Endothelial cell (in vitro differentiated cells): ENCODE results near the gene GRIP2. TPM values are rescaled to one million over a fixed set of nuclear protein-coding genes. Genes with fewer than 3 reads are reported as not detected.

Experiments
- DNase-seq: peaks from one replicate; pipeline ENCODE4 v3.0.0; 2021; ENCODE audit warnings: low spot score
- H3K27ac Mint-ChIP-seq: one replicate; pipeline ENCODE4 v1.8.0; 2021; ENCODE audit warnings: mixed read lengths, inconsistent platforms; ENCODE audit not compliant: unreplicated experiment
- H3K27me3 Mint-ChIP-seq: one replicate; pipeline ENCODE4 v1.8.0; 2021; ENCODE audit warnings: mild to moderate bottlenecking, moderate library complexity, mixed read lengths, inconsistent platforms; ENCODE audit not compliant: unreplicated experiment
- H3K36me3 Mint-ChIP-seq: one replicate; pipeline ENCODE4 v1.8.0; 2021; ENCODE audit warnings: mild to moderate bottlenecking, low read depth, mixed read lengths, inconsistent platforms; ENCODE audit not compliant: unreplicated experiment
- H3K4me1 Mint-ChIP-seq: one replicate; pipeline ENCODE4 v1.8.0; 2021; ENCODE audit warnings: mild to moderate bottlenecking, mixed read lengths, inconsistent platforms; ENCODE audit not compliant: unreplicated experiment
- H3K4me3 Mint-ChIP-seq: one replicate; pipeline ENCODE4 v1.8.0; 2021; ENCODE audit warnings: mild to moderate bottlenecking, mixed read lengths, inconsistent platforms; ENCODE audit not compliant: unreplicated experiment
- H3K9me3 Mint-ChIP-seq: one replicate; pipeline ENCODE4 v1.8.0; 2021; ENCODE audit warnings: mixed read lengths, inconsistent platforms; ENCODE audit not compliant: unreplicated experiment
- total RNA-seq: library from RNA; stranded (reverse); fragmentation: NEBNext Ultra II Directional; extraction: Animal tissue kit (Norgen Biotek cat#: 25700); gene quantifications from one replicate; pipeline ENCODE4 v1.2.1, GENCODE V29; 2021; ENCODE audit not compliant: unreplicated experiment
- TF ChIP-seq, protein P1 (sequence below): fragments of 200-600 bp; sonication (generic); IDR thresholded peaks from one replicate; pipeline ENCODE4 v1.5.0; 2021; ENCODE audit warnings: antibody characterized with exemption; ENCODE audit not compliant: unreplicated experiment

Gene GRIP2
- total RNA-seq, 1 donor from 2014 or later = 6.6 TPM

DNA sequence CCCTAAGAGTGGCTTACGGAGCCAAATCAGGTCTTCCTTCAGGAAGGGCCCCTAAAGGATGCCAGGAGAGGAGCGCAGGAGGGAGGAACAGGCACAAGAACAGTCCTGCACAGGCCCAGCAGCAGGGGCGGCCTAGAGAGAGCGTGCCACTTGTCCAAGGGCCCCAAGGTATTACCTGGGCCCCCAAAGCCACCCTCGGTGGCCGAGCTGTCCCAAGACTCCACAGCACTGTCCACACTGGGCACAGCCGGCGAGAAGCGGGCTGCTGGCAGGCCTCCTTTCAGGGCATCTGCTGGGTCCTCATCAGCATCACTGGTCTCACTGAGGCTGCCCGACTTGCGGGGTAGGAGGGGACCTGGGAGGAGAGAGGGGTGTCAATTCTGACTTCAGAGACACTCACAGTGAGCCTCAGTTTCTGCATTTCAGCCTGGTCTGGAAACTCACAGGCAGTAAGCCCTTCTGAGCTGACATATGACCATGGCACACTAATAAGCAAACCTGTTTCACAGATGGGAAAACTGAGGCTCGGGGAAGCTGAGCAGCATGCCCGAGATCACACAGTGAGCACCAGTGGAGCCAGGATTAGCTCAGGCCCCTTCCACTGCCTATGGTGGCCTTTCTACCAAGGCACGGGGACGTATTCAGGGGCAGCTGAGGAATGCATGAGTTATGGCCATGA is 33.4 kb downstream of the GRIP2 start:
- Mint-ChIP-seq H3K36me3 (peaks cover 5% of the 10 kb centered on the region), H3K4me3 (no peak overlapping the region), H3K27me3 (peaks cover 3% of the 10 kb centered on the region), H3K27ac (no peak overlapping the region), H3K9me3 (peaks cover 8% of the 10 kb centered on the region), H3K4me1 (no peaks in the 10 kb centered on the region)
- TF ChIP-seq, protein P1, sequence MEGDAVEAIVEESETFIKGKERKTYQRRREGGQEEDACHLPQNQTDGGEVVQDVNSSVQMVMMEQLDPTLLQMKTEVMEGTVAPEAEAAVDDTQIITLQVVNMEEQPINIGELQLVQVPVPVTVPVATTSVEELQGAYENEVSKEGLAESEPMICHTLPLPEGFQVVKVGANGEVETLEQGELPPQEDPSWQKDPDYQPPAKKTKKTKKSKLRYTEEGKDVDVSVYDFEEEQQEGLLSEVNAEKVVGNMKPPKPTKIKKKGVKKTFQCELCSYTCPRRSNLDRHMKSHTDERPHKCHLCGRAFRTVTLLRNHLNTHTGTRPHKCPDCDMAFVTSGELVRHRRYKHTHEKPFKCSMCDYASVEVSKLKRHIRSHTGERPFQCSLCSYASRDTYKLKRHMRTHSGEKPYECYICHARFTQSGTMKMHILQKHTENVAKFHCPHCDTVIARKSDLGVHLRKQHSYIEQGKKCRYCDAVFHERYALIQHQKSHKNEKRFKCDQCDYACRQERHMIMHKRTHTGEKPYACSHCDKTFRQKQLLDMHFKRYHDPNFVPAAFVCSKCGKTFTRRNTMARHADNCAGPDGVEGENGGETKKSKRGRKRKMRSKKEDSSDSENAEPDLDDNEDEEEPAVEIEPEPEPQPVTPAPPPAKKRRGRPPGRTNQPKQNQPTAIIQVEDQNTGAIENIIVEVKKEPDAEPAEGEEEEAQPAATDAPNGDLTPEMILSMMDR = no peak
- DNase-seq = no peak

DNA sequence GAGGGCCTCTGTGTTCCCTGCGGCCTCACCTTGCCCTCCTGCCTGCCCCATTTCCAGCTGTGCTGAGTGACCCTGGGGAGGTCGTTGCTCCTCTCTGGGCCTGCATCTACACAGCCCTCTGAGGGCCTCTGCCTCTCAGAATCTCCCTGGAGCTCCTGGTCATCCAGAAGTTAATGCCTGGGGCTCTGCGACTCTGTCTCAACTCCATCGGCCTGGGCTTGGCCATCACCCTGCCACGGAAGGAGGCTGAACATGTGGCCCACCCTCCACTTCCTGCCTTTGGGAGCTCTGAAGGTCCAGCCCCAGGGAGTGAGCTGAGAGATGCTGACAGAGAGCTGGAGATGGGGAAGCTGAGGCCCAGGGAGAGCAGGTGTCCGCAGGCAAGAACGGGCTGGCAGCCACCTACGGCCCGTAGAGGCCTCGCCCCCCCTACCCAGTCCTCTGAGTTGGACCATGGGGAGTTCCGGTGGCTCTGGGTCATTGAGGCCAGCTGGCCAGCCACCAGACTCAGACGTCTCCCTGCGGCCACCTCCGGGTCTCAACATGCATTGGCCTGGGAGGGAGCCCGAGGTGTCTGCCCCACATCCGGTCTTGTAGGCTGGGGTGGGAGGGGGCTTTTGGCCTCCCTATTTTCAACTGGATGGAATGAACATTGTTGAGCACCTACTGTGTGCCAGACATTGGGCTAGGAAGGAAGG is 34.2 kb downstream of the GRIP2 start:
- no peak overlapping the region for H3K27ac Mint-ChIP-seq
- TF ChIP-seq, protein P1 = no peak
- H3K36me3 Mint-ChIP-seq = peaks cover 5% of the 10 kb centered on the region
- no peak for DNase-seq
- H3K9me3 Mint-ChIP-seq = peaks cover 8% of the 10 kb centered on the region
- peaks cover 2% of the 10 kb centered on the region for H3K27me3 Mint-ChIP-seq
- H3K4me3 Mint-ChIP-seq = no peak overlapping the region
- no peaks in the 10 kb centered on the region for H3K4me1 Mint-ChIP-seq

DNA sequence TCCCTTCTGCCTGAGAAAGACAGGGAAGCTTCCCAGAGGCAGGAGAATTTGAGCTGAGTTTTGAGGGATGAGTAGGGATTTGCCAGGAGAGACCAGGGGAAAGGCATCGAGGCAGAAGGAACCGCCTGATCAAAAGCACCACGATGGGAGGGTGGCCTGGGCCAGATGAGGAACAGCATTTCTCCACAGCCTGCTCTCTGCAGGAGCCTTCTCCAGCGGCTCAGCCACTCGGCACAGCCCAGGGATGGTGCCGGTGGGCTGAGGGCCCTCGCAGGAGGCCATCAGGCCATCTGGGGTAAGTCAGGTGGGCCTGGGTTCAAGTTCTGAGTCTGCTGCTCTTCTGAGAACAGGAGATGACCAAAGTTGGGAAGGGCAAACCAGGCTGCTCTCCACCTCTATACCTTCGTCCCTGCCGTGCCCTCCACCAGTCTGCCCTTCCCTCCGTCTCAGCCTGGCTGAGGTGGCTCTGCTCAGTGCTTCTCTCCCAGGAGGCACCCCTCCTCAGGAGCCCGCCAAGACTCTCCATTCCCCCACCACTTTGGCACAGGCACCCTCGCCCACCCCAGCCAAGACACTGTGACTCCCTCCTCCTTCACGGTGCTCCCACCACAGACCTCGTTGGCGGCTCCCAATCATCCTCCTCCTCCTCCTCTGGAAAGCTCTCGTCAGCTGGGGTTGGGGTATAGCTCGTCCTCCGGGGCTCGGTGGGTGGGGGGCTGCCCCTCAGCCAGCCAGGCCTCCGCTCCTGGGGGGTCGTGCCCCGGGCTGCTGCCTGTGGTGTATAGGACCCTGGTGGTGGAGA is 34.9 kb downstream of the GRIP2 start:
- TF ChIP-seq, protein P1 = no peak
- Mint-ChIP-seq H3K27me3 (peaks cover 2% of the 10 kb centered on the region), H3K27ac (no peak overlapping the region), H3K36me3 (peaks cover 5% of the 10 kb centered on the region), H3K4me3 (no peak overlapping the region), H3K9me3 (peaks cover 8% of the 10 kb centered on the region), H3K4me1 (no peaks in the 10 kb centered on the region)
- no peak for DNase-seq

- Mint-ChIP-seq H3K27ac (no peak overlapping the region), H3K9me3 (peaks cover 8% of the 10 kb centered on the region), H3K36me3 (peaks cover 5% of the 10 kb centered on the region), H3K4me3 (no peak overlapping the region), H3K27me3 (no peaks in the 10 kb centered on the region), H3K4me1 (no peaks in the 10 kb centered on the region)
- no peak for DNase-seq
- TF ChIP-seq, protein P1 = no peak
Observed at GRCh38 chr3:14503706-14504065, 36.5 kb downstream of the GRIP2 start.
